ENCODE results near the gene WDR87.

Gene WDR87

DNA sequence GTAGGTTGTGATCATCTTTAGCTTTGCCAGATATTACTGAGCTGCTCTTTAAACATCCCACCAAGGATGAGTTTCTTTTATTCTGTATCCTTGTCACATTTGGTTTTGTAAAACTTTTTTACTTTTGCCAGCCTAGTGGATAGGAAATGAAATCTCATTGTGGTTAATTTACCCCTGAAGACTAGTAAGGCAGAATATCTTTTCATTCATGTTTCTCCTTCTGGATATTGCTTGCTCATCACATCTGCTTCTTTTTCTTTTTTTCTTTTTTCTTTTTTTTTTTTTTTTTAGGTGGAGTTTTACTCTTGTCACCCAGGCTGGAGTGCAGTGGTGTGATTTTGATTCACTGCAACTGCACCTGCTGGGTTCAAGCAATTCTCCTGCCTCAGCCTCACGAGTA, 32.0 kb upstream of the WDR87 start:
- no peak for DNase-seq (ENCODE audit: low read depth)
- no peak for TF ChIP-seq CTCF (conservative IDR thresholded peaks at IDR 0.05; ENCODE audit: low read depth, low read length)
- no peak overlapping the region for H3K4me3 ChIP-seq (ENCODE audit: low read length)

- no peak overlapping the region for H3K4me3 ChIP-seq (ENCODE audit: low read length)
- TF ChIP-seq CTCF (conservative IDR thresholded peaks at IDR 0.05; ENCODE audit: low read depth, low read length), result no peak
- DNase-seq (ENCODE audit: low read depth), result no peak
Measured at GRCh38 chr19:37936886-37937285, 30.5 kb upstream of the WDR87 start.

GRCh38 chr19:37936166-37936565, 29.8 kb upstream of the WDR87 start:
- no peak overlapping the region for H3K4me3 ChIP-seq (ENCODE audit: low read length)
- no peak for DNase-seq (ENCODE audit: low read depth)
- no peak for TF ChIP-seq CTCF (conservative IDR thresholded peaks at IDR 0.05; ENCODE audit: low read depth, low read length)

DNA sequence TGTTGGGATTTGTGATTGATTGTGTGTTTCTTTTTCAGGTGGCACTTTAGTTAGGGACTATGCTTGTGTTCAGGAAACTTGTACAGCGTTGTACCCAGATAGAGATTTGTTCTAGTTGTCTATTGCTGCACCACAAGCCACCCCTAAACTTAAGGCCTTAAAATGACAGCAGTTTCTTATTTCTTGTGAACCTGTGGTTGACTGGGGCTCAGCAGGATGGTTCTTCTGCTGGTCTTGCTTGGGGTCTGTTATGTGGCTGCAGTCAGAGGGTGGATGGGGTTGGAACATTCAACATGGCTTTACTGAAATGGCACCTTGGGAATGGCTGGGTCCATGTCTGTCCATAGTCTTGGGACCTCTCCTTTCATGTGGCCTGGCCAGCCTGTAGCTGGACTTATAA, 28.9 kb upstream of the WDR87 start:
- no peak for DNase-seq (ENCODE audit: low read depth)

DNA sequence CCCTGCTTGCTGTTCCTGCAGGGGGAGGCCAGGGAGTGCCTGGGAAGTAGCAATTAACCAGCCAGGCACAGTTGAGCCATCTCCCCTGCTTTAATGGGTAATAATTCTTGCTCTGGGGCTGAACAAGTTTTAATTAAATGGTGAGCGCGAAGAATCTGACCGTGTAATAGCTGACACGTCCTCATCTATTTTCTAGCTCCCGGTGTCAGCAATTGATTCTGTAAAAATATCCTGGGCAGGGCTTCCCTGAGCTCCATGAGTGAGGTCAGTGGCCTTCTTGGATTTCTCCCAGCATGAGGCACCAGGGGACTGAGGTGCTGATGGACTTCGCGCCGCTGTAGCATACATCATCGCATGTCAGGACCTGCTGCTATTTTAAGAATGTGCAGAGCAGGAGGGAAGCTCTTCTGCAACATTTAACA, 27.6 kb upstream of the WDR87 start:
- H3K4me3 ChIP-seq (ENCODE audit: low read length), result peak overlapping the region; percentile 51
- no peak for TF ChIP-seq CTCF (conservative IDR thresholded peaks at IDR 0.05; ENCODE audit: low read depth, low read length)
- no peak for DNase-seq (ENCODE audit: low read depth)

More for the DNA sequence above, 28.9 kb upstream of the WDR87 start:
- TF ChIP-seq CTCF (conservative IDR thresholded peaks at IDR 0.05; ENCODE audit: low read depth, low read length), result no peak
- no peak overlapping the region for H3K4me3 ChIP-seq (ENCODE audit: low read length)

GRCh38 chr19:37932985-37933936, 26.9 kb upstream of the WDR87 start:
- peak overlapping the region; percentile 51 for H3K4me3 ChIP-seq (ENCODE audit: low read length)
- no peak for TF ChIP-seq CTCF (conservative IDR thresholded peaks at IDR 0.05; ENCODE audit: low read depth, low read length)
- no peak for DNase-seq (ENCODE audit: low read depth)

All from retinal pigment epithelial cell (primary cell).